Measurements from ENCODE around the gene SUN5. TPM values are rescaled to one million over a fixed set of nuclear protein-coding genes. Genes with fewer than 3 reads are reported as not detected.

Gene SUN5
- total RNA-seq, 1 experiment from 2014 or later = not detected

GRCh38 chr20:32970115-32970972 lies 33.9 kb downstream of the SUN5 start:
- DNase-seq (ENCODE audit: low read depth, low spot score) (no peak), ATAC-seq (no peak)
- Histone ChIP-seq H3K9me3 (ENCODE audit: control insufficient read depth, insufficient read depth, low read depth, low read length) (no peaks in the 10 kb centered on the region), H3K4me3 (ENCODE audit: low read depth in 2 of 2, low read length in 2 of 2) (no peak overlapping the region), H3K27ac (ENCODE audit: low read length) (no peak overlapping the region), H3K36me3 (ENCODE audit: control insufficient read depth, insufficient read depth, low read length) (no peaks in the 10 kb centered on the region), H3K4me1 (ENCODE audit: control insufficient read depth, insufficient read depth, low read length) (peaks cover 6% of the 10 kb centered on the region; the same call in 1 of the 2 replicates), H3K27me3 (ENCODE audit: control insufficient read depth, insufficient read depth, low read length) (no peaks in the 10 kb centered on the region)
- intact Hi-C loops (cut with micrococcal nuclease; ENCODE audit: unreplicated experiment) = no loop called here
- in situ Hi-C loops (cut with HindIII; ENCODE audit: low pct_unique_long_range_greater_than_20kb, low sequenced_read_pairs) = no loop called here
- ChIA-PET POLR2A (no interaction called here), CTCF (interaction anchor here (0.6 kb wide), 1 partner anchor 128 kb away, joined by 11 read pairs; no protein-coding TSS in a partner anchor)
- BruUV-seq (replicated peaks) = no TSS peak
- no peak for TF ChIP-seq REST (IDR thresholded peaks at IDR 0.05; ENCODE audit: insufficient read depth in 1 of 2, low read depth in 2 of 2, low read length in 1 of 2)
- no peak for TF ChIP-seq POLR2AphosphoS5 (IDR thresholded peaks at IDR 0.05; ENCODE audit: low read depth, low read length)
- no peak for TF ChIP-seq SIN3A (IDR thresholded peaks at IDR 0.05; ENCODE audit: borderline replicate concordance, insufficient read depth, low read depth, low read length)
- TF ChIP-seq TCF7L2 (IDR thresholded peaks at IDR 0.05; ENCODE audit: low read depth, low read length) = no peak
- TF ChIP-seq CTCF (IDR thresholded peaks at IDR 0.05) = no peak

- intact Hi-C loops (cut with micrococcal nuclease; ENCODE audit: unreplicated experiment) = no loop called here
- Histone ChIP-seq H3K4me3 (ENCODE audit: low read depth in 2 of 2, low read length in 2 of 2) (no peak overlapping the region), H3K9me3 (ENCODE audit: control insufficient read depth, insufficient read depth, low read depth, low read length) (no peaks in the 10 kb centered on the region), H3K27me3 (ENCODE audit: control insufficient read depth, insufficient read depth, low read length) (no peaks in the 10 kb centered on the region), H3K36me3 (ENCODE audit: control insufficient read depth, insufficient read depth, low read length) (no peaks in the 10 kb centered on the region), H3K27ac (ENCODE audit: low read length) (no peak overlapping the region), H3K4me1 (ENCODE audit: control insufficient read depth, insufficient read depth, low read length) (peaks cover 6% of the 10 kb centered on the region; the same call in 1 of the 2 replicates)
- DNase-seq (ENCODE audit: low read depth, low spot score) = no peak
- POLR2A ChIA-PET = interaction anchor here (0.6 kb wide), 1 partner anchor 17 kb away, joined by 3 read pairs; no protein-coding TSS in a partner anchor
- no peak for ATAC-seq
- no TSS peak for BruUV-seq (replicated peaks)
- CTCF ChIA-PET = interaction anchor here (0.6 kb wide), 1 partner anchor 129 kb away, joined by 11 read pairs; no protein-coding TSS in a partner anchor
- no peak for TF ChIP-seq REST (IDR thresholded peaks at IDR 0.05; ENCODE audit: insufficient read depth in 1 of 2, low read depth in 2 of 2, low read length in 1 of 2)
- no peak for TF ChIP-seq TCF7L2 (IDR thresholded peaks at IDR 0.05; ENCODE audit: low read depth, low read length)
- no peak for TF ChIP-seq POLR2AphosphoS5 (IDR thresholded peaks at IDR 0.05; ENCODE audit: low read depth, low read length)
- no peak for TF ChIP-seq CTCF (IDR thresholded peaks at IDR 0.05)
- no peak for TF ChIP-seq SIN3A (IDR thresholded peaks at IDR 0.05; ENCODE audit: borderline replicate concordance, insufficient read depth, low read depth, low read length)
- in situ Hi-C loops (cut with HindIII; ENCODE audit: low pct_unique_long_range_greater_than_20kb, low sequenced_read_pairs) = no loop called here
These were observed 34.7 kb downstream of the SUN5 start for GRCh38 chr20:32969356-32970114.

All from Panc1 (cell line).